ENCODE results near the gene RIMBP2. TPM values are rescaled to one million over a fixed set of nuclear protein-coding genes. Genes with fewer than 3 reads are reported as not detected.

The RIMBP2 gene
- total RNA-seq, 1 experiment from 2014 or later: not detected

GRCh38 chr12:130655881-130656280, 60.2 kb downstream of the RIMBP2 start:
- Mint-ChIP-seq H3K4me1 (ENCODE audit: low read depth, unreplicated experiment) (no peaks in the 10 kb centered on the region), H3K4me3 (ENCODE audit: unreplicated experiment) (no peak overlapping the region), H3K9me3 (ENCODE audit: unreplicated experiment) (peaks cover 10% of the 10 kb centered on the region), H3K27ac (ENCODE audit: unreplicated experiment) (no peak overlapping the region), H3K36me3 (ENCODE audit: insufficient read depth, unreplicated experiment) (no peaks in the 10 kb centered on the region), H3K27me3 (ENCODE audit: insufficient read depth, unreplicated experiment) (peaks cover 8% of the 10 kb centered on the region)
- TF ChIP-seq, protein P1, sequence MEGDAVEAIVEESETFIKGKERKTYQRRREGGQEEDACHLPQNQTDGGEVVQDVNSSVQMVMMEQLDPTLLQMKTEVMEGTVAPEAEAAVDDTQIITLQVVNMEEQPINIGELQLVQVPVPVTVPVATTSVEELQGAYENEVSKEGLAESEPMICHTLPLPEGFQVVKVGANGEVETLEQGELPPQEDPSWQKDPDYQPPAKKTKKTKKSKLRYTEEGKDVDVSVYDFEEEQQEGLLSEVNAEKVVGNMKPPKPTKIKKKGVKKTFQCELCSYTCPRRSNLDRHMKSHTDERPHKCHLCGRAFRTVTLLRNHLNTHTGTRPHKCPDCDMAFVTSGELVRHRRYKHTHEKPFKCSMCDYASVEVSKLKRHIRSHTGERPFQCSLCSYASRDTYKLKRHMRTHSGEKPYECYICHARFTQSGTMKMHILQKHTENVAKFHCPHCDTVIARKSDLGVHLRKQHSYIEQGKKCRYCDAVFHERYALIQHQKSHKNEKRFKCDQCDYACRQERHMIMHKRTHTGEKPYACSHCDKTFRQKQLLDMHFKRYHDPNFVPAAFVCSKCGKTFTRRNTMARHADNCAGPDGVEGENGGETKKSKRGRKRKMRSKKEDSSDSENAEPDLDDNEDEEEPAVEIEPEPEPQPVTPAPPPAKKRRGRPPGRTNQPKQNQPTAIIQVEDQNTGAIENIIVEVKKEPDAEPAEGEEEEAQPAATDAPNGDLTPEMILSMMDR (IDR thresholded peaks at IDR 0.05; ENCODE audit: insufficient read depth in 1 of 2, low read depth in 1 of 2, low read length in 1 of 2, severe bottlenecking in 1 of 2, unreplicated experiment in 1 of 2): no peak
- ChIA-PET CTCF (no interaction called here), POLR2A (no interaction called here)
- DNase-seq: no peak
- no TSS peak for BruUV-seq (replicated peaks)
- Histone ChIP-seq H3K36me3 (ENCODE audit: control insufficient read depth, insufficient read depth, low read length) (no peaks in the 10 kb centered on the region), H3K9me3 (no peaks in the 10 kb centered on the region), H3K4me3 (ENCODE audit: low read depth, low read length) (no peak overlapping the region), H3K27me3 (replicated peaks; ENCODE audit: control insufficient read depth, insufficient read depth, low read length) (no peaks in the 10 kb centered on the region), H3K4me1 (no peaks in the 10 kb centered on the region)
- intact Hi-C loops (cut with micrococcal nuclease; ENCODE audit: unreplicated experiment): no loop called here

DNA sequence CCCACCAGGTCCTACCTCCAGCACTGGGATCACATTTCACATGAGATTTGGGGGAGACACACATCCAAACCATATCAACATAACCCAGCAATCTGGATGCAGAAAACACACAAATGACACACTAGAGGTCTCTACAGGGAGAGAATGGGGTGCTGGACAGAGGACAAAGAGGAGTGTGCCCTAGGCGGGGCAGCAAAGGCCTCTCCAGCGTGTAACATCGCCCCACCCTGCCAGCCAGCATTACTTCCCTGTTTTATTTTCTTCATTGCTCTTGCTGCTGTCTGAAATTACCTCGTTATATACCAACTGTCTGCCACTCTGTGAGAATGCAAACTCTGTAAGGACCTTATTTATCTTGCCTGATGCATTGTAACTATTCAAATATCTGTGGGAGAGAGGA, 61.1 kb downstream of the RIMBP2 start:
- H3K27me3 ChIP-seq (replicated peaks; ENCODE audit: control insufficient read depth, insufficient read depth, low read length): no peaks in the 10 kb centered on the region
- no peak overlapping the region for H3K27ac Mint-ChIP-seq (ENCODE audit: unreplicated experiment)
- ChIA-PET POLR2A (no interaction called here), CTCF (no interaction called here)
- H3K27me3 Mint-ChIP-seq (ENCODE audit: insufficient read depth, unreplicated experiment): peaks cover 11% of the 10 kb centered on the region
- peaks cover 10% of the 10 kb centered on the region for H3K9me3 Mint-ChIP-seq (ENCODE audit: unreplicated experiment)
- intact Hi-C loops (cut with micrococcal nuclease; ENCODE audit: unreplicated experiment): no loop called here
- no peak overlapping the region for H3K4me3 Mint-ChIP-seq (ENCODE audit: unreplicated experiment)
- no peak overlapping the region for H3K4me3 ChIP-seq (ENCODE audit: low read depth, low read length)
- no peak for DNase-seq
- H3K9me3 ChIP-seq: no peaks in the 10 kb centered on the region
- no peaks in the 10 kb centered on the region for H3K4me1 ChIP-seq
- no TSS peak for BruUV-seq (replicated peaks)
- TF ChIP-seq, protein P1 (IDR thresholded peaks at IDR 0.05; ENCODE audit: insufficient read depth in 1 of 2, low read depth in 1 of 2, low read length in 1 of 2, severe bottlenecking in 1 of 2, unreplicated experiment in 1 of 2): no peak
- H3K36me3 Mint-ChIP-seq (ENCODE audit: insufficient read depth, unreplicated experiment): no peaks in the 10 kb centered on the region
- H3K36me3 ChIP-seq (ENCODE audit: control insufficient read depth, insufficient read depth, low read length): no peaks in the 10 kb centered on the region
- no peaks in the 10 kb centered on the region for H3K4me1 Mint-ChIP-seq (ENCODE audit: low read depth, unreplicated experiment)

DNA sequence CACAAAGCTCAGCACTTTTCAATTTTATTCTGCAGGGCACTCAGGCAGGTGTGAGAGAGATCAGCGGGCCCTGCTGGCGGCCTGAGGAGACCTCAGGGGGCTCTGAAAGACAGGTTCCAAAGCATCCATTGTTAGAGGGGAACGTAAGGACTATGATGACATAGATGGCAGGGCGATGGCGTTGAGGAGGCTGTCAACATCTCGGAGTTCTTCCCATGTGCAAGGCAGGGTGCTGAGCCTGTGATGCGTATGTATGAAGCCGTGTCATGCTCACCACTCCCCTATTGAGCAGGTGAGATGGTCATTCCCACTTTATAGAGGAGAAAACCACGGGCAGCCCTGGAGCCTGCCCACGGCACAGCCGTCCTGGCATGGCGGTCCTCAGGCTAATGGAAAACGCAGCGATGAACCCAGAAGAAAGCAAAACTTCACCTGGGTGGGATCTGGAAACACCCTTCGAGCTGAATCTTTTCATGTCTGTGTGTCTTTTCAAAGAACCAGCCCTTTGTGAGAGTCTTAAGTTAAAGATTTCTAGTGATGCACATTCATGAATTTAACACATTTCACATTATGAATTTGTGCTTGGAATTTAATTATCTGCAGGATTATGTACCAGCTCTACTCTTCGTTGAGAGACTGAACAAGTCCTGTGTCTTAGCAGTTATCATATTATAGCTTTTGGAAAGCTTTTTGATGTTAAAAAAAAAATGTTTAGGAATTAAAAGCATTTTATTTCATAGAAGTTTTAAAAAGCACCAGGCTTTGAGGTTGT, 64.7 kb downstream of the RIMBP2 start:
- DNase-seq: no peak
- Mint-ChIP-seq H3K27ac (ENCODE audit: unreplicated experiment) (no peak overlapping the region), H3K36me3 (ENCODE audit: insufficient read depth, unreplicated experiment) (no peaks in the 10 kb centered on the region), H3K27me3 (ENCODE audit: insufficient read depth, unreplicated experiment) (peaks cover 14% of the 10 kb centered on the region), H3K9me3 (ENCODE audit: unreplicated experiment) (peaks cover 10% of the 10 kb centered on the region), H3K4me3 (ENCODE audit: unreplicated experiment) (no peak overlapping the region), H3K4me1 (ENCODE audit: low read depth, unreplicated experiment) (no peaks in the 10 kb centered on the region)
- intact Hi-C loops (cut with micrococcal nuclease; ENCODE audit: unreplicated experiment): no loop called here
- TF ChIP-seq, protein P1 (IDR thresholded peaks at IDR 0.05; ENCODE audit: insufficient read depth in 1 of 2, low read depth in 1 of 2, low read length in 1 of 2, severe bottlenecking in 1 of 2, unreplicated experiment in 1 of 2): no peak
- Histone ChIP-seq H3K9me3 (no peaks in the 10 kb centered on the region), H3K36me3 (ENCODE audit: control insufficient read depth, insufficient read depth, low read length) (no peaks in the 10 kb centered on the region), H3K4me3 (ENCODE audit: low read depth, low read length) (no peak overlapping the region), H3K27me3 (replicated peaks; ENCODE audit: control insufficient read depth, insufficient read depth, low read length) (no peaks in the 10 kb centered on the region), H3K4me1 (no peaks in the 10 kb centered on the region)
- POLR2A ChIA-PET: no interaction called here
- BruUV-seq (replicated peaks): no TSS peak
- CTCF ChIA-PET: no interaction called here

Measured in Caco-2 (cell line).